ENCODE data around the gene TLR9. TPM values are rescaled to one million over a fixed set of nuclear protein-coding genes. Genes with fewer than 3 reads are reported as not detected.

The TLR9 gene
- total RNA-seq, 1 experiment from 2014 or later, result not detected

DNA sequence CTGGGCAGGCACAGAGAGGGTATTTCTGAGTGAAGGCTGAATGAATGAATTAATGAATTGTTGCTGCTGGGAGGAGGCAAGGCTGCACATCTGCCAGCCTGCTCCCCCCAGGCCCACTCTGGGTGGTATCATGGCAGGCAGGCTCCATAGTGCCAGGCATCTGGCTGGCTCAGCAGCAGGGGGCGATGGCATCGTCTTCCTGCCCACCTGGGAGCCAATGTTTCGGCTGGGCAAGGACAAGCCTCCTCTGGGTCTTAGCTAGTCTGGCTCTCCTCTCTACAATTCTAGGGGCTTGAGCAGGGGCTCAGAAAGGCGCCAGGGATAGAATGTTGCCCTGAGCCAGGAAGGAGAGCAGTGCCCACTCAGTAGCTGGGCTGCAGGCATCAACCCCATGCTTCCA lies 1.7 kb upstream of the TLR9 start:
- Histone ChIP-seq H3K79me2 (ENCODE audit: insufficient read depth, low read length) (no peaks in the 10 kb centered on the region), H3K9me3 (ENCODE audit: control insufficient read depth, low read depth, low read length) (no peaks in the 10 kb centered on the region), H4K5ac (ENCODE audit: insufficient read length, low read depth, low read length) (no peak overlapping the region), H3K79me1 (ENCODE audit: insufficient read depth, low read depth, low read length, poor library complexity, severe bottlenecking) (no peaks in the 10 kb centered on the region), H2BK15ac (ENCODE audit: low read depth, low read length) (no peak overlapping the region), H2BK20ac (ENCODE audit: low read depth, low read length, poor library complexity, severe bottlenecking) (no peak overlapping the region), H2AK5ac (ENCODE audit: insufficient read length, low read length) (no peak overlapping the region), H3K9ac (ENCODE audit: extremely low read depth, insufficient read length, low read length) (no peak overlapping the region), H3K27me3 (ENCODE audit: insufficient read depth, low read length) (no peaks in the 10 kb centered on the region), H3K56ac (ENCODE audit: insufficient read length, low read depth, low read length) (no peak overlapping the region), H3K23me2 (ENCODE audit: insufficient read length, low read depth, low read length, poor library complexity, severe bottlenecking) (no peaks in the 10 kb centered on the region), H3K4me2 (ENCODE audit: insufficient read depth, insufficient read length, low read length) (no peak overlapping the region), H4K91ac (ENCODE audit: insufficient read length, low read depth, low read length) (no peak overlapping the region), H2AFZ (ENCODE audit: low read length) (no peak overlapping the region), H3K4me1 (ENCODE audit: insufficient read depth, low read length) (no peaks in the 10 kb centered on the region), H3K4ac (ENCODE audit: low read depth, low read length) (no peak overlapping the region), H4K20me1 (ENCODE audit: control insufficient read depth, insufficient read depth, insufficient read length) (no peaks in the 10 kb centered on the region), H3K23ac (ENCODE audit: insufficient read length, low read depth, low read length) (no peak overlapping the region), H3K27ac (ENCODE audit: insufficient read length, low read depth, low read length) (no peak overlapping the region), H2BK12ac (ENCODE audit: insufficient read length, low read depth, low read length) (no peak overlapping the region), H3K18ac (ENCODE audit: insufficient read length, low read depth, low read length) (no peak overlapping the region), H3K14ac (ENCODE audit: insufficient read depth, low read length) (no peak overlapping the region), H4K8ac (replicated peaks; ENCODE audit: insufficient read length, low read depth, low read length) (no peak overlapping the region), H2BK5ac (ENCODE audit: insufficient read length, low read length) (no peak overlapping the region), H2BK120ac (ENCODE audit: low read depth, low read length, poor library complexity, severe bottlenecking) (no peak overlapping the region), H3T11ph (ENCODE audit: low read length) (no peak overlapping the region)
- DNase-seq, result peak; percentile 23
- peaks cover 0 to 14% of the 10 kb centered on the region in 2 experiments; a peak in 3 of 4 replicates for H3K4me1 Mint-ChIP-seq
- WGBS (ENCODE audit: extremely low coverage, insufficient read length, low lambda C conversion rate), result no CpG with 5 or more reads among the region's 4 CpGs
- H3K36me3 Mint-ChIP-seq (ENCODE audit: insufficient read depth in 1 of 3, low read depth in 3 of 3), result peaks cover 12 to 27% (median 22%) of the 10 kb centered on the region in 3 experiments
- no peaks in the 10 kb centered on the region; a peak in 2 of 5 replicates for H3K9me3 Mint-ChIP-seq
- no peaks in the 10 kb centered on the region; the same call in none of the 2 replicates for H3K27me3 Mint-ChIP-seq (ENCODE audit: low read depth)
- H3K4me3 Mint-ChIP-seq, result no peak overlapping the region
- TF ChIP-seq, protein P1, sequence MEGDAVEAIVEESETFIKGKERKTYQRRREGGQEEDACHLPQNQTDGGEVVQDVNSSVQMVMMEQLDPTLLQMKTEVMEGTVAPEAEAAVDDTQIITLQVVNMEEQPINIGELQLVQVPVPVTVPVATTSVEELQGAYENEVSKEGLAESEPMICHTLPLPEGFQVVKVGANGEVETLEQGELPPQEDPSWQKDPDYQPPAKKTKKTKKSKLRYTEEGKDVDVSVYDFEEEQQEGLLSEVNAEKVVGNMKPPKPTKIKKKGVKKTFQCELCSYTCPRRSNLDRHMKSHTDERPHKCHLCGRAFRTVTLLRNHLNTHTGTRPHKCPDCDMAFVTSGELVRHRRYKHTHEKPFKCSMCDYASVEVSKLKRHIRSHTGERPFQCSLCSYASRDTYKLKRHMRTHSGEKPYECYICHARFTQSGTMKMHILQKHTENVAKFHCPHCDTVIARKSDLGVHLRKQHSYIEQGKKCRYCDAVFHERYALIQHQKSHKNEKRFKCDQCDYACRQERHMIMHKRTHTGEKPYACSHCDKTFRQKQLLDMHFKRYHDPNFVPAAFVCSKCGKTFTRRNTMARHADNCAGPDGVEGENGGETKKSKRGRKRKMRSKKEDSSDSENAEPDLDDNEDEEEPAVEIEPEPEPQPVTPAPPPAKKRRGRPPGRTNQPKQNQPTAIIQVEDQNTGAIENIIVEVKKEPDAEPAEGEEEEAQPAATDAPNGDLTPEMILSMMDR (conservative IDR thresholded peaks at IDR 0.05), result 0 out of 3 replicates have a peak, but pooled peaks have one; percentile 18
- H3K27ac Mint-ChIP-seq, result no peak overlapping the region
